ENCODE results near the gene ZNF813. TPM values are rescaled to one million over a fixed set of nuclear protein-coding genes. Genes with fewer than 3 reads are reported as not detected.

ZNF813 gene
- total RNA-seq (2022; extraction: Qiagen RNA extraction): 0.23 to 0.45 TPM (median 0.29 TPM) in 5 replicates

GRCh38 chr19:53467485-53468262, at the start of gene ZNF813:
Gene ZNF813 (plus strand): TSS chr19:53467733. CDS start chr19:53483823, 16,090 bp downstream.

GRCh38 chr19:53431399-53432087, 36.0 kb upstream of the ZNF813 start, which contains the start of gene ZNF761:
Gene ZNF761 (plus strand): TSS chr19:53431984. CDS start chr19:53447269, 15,285 bp downstream.

GRCh38 chr19:53537521-53538377, 70.2 kb downstream of the ZNF813 start, which contains the start of gene ZNF331:
Gene ZNF331 (plus strand): TSS chr19:53538145. CDS start chr19:53569377, 31,232 bp downstream.

Other genes starting within 250 kb of the ZNF813 start
- gene ZNF677, start 212.9 kb upstream of the ZNF813 start, total RNA-seq (2022; extraction: Qiagen RNA extraction): not detected in 5 replicates
- gene VN1R2, start 209.4 kb upstream of the ZNF813 start, total RNA-seq (2022; extraction: Qiagen RNA extraction): not detected in 5 replicates
- not detected in 5 replicates for gene VN1R4, start 200.0 kb upstream of the ZNF813 start, total RNA-seq (2022; extraction: Qiagen RNA extraction)
- gene ZNF845, start 134.0 kb upstream of the ZNF813 start, total RNA-seq (2022; extraction: Qiagen RNA extraction): 3.1 to 5.0 TPM (median 3.6 TPM) in 5 replicates
- gene ZNF525, start 102.0 kb upstream of the ZNF813 start, total RNA-seq (2022; extraction: Qiagen RNA extraction): 0.22 to 0.47 TPM (median 0.28 TPM) in 5 replicates
- 3.3 to 5.9 TPM (median 4.1 TPM) in 5 replicates for gene ZNF765, start 72.6 kb upstream of the ZNF813 start, total RNA-seq (2022; extraction: Qiagen RNA extraction)
- gene ZNF761, start 35.7 kb upstream of the ZNF813 start, total RNA-seq (2022; extraction: Qiagen RNA extraction): 6.8 to 8.7 TPM (median 7.8 TPM) in 5 replicates
- 11.3 to 12.7 TPM (median 11.5 TPM) in 5 replicates for gene ZNF331, start 70.4 kb downstream of the ZNF813 start, total RNA-seq (2022; extraction: Qiagen RNA extraction)
- gene DPRX, start 164.3 kb downstream of the ZNF813 start, total RNA-seq (2022; extraction: Qiagen RNA extraction): not detected in 5 replicates

All from A549 treated with Hydrocortisone at 1 μM for 4 hours (cell line).